GM10266 (cell line): ENCODE results near the gene TNFAIP8L2.
A peak's percentile ranks its signal among the peaks of the same experiment; 100 is the strongest.

Experiments
- DNase-seq: peaks from one replicate; pipeline ENCODE4 v3.0.0; 2012; ENCODE audit errors: extremely low spot score
- CTCF ChIP-seq: IDR thresholded peaks from 2 replicates; pipeline ENCODE4 v1.5.1; 2012; ENCODE audit warnings: mild to moderate bottlenecking, low read depth; ENCODE audit not compliant: control insufficient read depth, insufficient read depth; ENCODE audit errors: missing control alignments

The TNFAIP8L2 gene

DNA sequence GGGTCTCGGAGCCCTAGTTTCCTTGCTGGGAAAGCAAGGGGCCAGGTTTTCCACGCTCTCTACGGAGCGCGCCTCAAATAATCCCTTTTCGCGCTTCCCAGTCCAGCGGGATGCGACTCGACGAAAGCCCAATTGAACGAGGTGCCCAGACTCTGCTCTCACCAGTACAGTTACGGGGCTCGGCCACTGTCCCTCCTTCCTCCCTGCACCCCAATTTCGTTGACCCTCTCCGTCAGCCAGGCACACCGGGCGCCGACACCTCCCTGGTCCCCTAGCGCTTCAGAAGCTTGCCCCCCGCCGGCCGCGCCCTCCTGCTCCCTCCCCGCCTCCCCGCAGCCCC, 10.4 kb upstream of the TNFAIP8L2 start:
- DNase-seq, result no peak
- no peak for TF ChIP-seq CTCF

GRCh38 chr1:151146412-151147131, 9.9 kb upstream of the TNFAIP8L2 start, which contains the start of gene SEMA6C:
TSS of gene SEMA6C (minus strand) at chr1:151146631. CDS start at chr1:151142621, 4,010 bp downstream.
- TF ChIP-seq CTCF, result no peak
- peak; percentile 92 for DNase-seq

DNA sequence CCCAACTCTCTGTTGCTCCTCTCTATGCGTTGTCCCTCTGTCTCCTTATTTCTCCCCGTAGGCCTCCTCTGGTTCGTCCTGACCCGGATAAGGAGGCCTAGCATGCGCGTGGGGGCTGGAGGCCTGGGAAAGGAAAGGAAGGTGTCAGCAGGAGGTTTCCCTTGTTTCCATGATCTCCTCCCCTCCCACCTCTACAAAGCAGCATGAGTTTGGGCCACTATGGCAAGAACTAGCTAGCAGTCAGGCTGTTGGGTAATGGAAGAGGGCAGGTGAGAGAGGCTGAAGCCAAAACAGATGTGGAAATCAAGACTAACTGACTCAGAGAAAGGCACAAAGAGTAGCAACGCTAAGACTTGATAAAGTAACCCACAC, 9.3 kb upstream of the TNFAIP8L2 start:
- DNase-seq, result no peak
- TF ChIP-seq CTCF, result no peak

GRCh38 chr1:151147665-151148064, 8.8 kb upstream of the TNFAIP8L2 start:
- no peak for DNase-seq
- TF ChIP-seq CTCF, result no peak

DNA sequence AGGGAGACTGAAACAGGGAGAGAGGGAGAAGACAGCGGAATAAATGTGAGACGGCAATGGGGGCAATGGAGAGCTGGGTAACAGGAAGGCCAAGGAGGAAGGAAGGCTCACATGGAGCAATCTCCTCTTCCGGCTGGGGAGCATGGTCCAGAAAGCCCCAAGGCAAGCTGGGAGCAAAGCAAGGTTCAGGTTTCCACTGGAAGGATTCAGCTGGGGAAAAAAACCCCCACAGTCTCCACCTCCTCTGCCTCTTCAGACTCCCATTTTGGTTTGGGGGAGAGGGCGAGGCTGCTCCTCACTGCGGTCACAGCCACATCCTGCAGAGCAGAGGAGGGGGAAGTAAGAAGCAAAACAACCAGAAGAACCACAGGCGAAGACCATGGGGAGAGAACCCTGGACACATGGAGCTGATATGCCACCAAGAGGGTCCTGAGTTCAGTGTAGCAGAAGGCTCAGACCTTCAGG, 650 bp downstream of the TNFAIP8L2 start:
- peak; percentile 6 for TF ChIP-seq CTCF
- no peak for DNase-seq

GRCh38 chr1:151158326-151158725, 1.9 kb downstream of the TNFAIP8L2 start:
- DNase-seq, result no peak
- no peak for TF ChIP-seq CTCF

DNA sequence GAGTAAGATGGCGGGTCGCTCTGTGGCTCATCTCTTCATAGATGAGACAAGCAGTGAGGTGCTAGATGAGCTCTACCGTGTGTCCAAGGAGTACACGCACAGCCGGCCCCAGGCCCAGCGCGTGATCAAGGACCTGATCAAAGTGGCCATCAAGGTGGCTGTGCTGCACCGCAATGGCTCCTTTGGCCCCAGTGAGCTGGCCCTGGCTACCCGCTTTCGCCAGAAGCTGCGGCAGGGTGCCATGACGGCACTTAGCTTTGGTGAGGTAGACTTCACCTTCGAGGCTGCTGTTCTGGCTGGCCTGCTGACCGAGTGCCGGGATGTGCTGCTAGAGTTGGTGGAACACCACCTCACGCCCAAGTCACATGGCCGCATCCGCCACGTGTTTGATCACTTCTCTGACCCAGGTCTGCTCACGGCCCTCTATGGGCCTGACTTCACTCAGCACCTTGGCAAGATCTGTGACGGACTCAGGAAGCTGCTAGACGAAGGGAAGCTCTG, 2.4 kb downstream of the TNFAIP8L2 start:
- no peak for TF ChIP-seq CTCF
- DNase-seq, result no peak
